DOHH2 (cell line): ENCODE results near the gene BLTP3A.

Experiments
- H3F3A ChIP-seq: fragments of 200-600 bp; sonication (generic), shearing (Covaris generic); 2 replicates; pipeline ENCODE4 v1.6.0; 2016; ENCODE audit warnings: antibody characterized with exemption, mild to moderate bottlenecking; ENCODE audit not compliant: control insufficient read depth, insufficient read depth
- H3K27ac ChIP-seq: fragments of 200-600 bp; sonication (generic); 2 replicates; pipeline ENCODE4 v1.5.1; 2014; ENCODE audit warnings: low read depth, mild to moderate bottlenecking, low read length, moderate library complexity
- H3K27me3 ChIP-seq: fragments of 200-600 bp; sonication (generic); 2 replicates; pipeline ENCODE4 v1.6.1; 2014; ENCODE audit warnings: mild to moderate bottlenecking, low read length, mixed read lengths; ENCODE audit not compliant: control insufficient read depth
- H3K36me3 ChIP-seq: fragments of 200-600 bp; sonication (generic); 2 replicates; pipeline ENCODE4 v1.6.1; 2014; ENCODE audit warnings: mild to moderate bottlenecking, low read length, moderate library complexity, mixed read lengths; ENCODE audit not compliant: control insufficient read depth
- H3K4me1 ChIP-seq: fragments of 200-600 bp; sonication (generic); 2 replicates; pipeline ENCODE4 v1.6.1; 2014; ENCODE audit warnings: mild to moderate bottlenecking, low read length, mixed read lengths; ENCODE audit not compliant: control insufficient read depth
- H3K4me2 ChIP-seq: fragments of 200-600 bp; sonication (generic); 2 replicates; pipeline ENCODE4 v1.6.0; 2014; ENCODE audit warnings: mild to moderate bottlenecking, low read length, moderate library complexity
- H3K4me3 ChIP-seq: fragments of 200-600 bp; sonication (generic); 2 replicates; pipeline ENCODE4 v1.5.1; 2014; ENCODE audit warnings: mild to moderate bottlenecking, low read length, mixed read lengths
- H3K79me2 ChIP-seq: fragments of 200-600 bp; sonication (generic); 2 replicates; pipeline ENCODE4 v1.6.1; 2014; ENCODE audit warnings: mild to moderate bottlenecking, low read length, mixed read lengths; ENCODE audit not compliant: control insufficient read depth
- H3K9me2 ChIP-seq: fragments of 200-600 bp; sonication (generic); replicated peaks from 2 replicates; pipeline ENCODE4 v1.6.1; 2014; ENCODE audit warnings: mild to moderate bottlenecking, low read length, mixed read lengths; ENCODE audit not compliant: control insufficient read depth
- H3K9me3 ChIP-seq: fragments of 200-600 bp; sonication (generic); 2 replicates; pipeline ENCODE4 v1.6.1; 2014; ENCODE audit warnings: antibody characterized with exemption, low read length, mixed read lengths; ENCODE audit not compliant: control insufficient read depth, insufficient read depth
- H4K20me1 ChIP-seq: fragments of 200-600 bp; sonication (generic); 2 replicates; pipeline ENCODE4 v1.6.0; 2014; ENCODE audit warnings: low read depth, mild to moderate bottlenecking, antibody characterized with exemption, low read length, moderate library complexity; ENCODE audit not compliant: control insufficient read depth, insufficient read depth
- CTCF ChIP-seq: fragments of 200-600 bp; sonication (generic); IDR thresholded peaks from one replicate; pipeline ENCODE4 v1.5.1; 2014; ENCODE audit warnings: antibody characterized with exemption, mild to moderate bottlenecking, low read depth, low read length; ENCODE audit not compliant: poor library complexity, severe bottlenecking
- EZH2phosphoT487 ChIP-seq: fragments of 200-600 bp; sonication (generic); IDR thresholded peaks from 2 replicates; pipeline ENCODE4 v1.6.1; 2017; ENCODE audit warnings: borderline replicate concordance, mild to moderate bottlenecking, antibody characterized with exemption, low read length, moderate library complexity, mixed read lengths

Gene BLTP3A

GRCh38 chr6:34810017-34810882 lies 18.4 kb downstream of the BLTP3A start:
- Histone ChIP-seq H3K4me3 (no peak overlapping the region), H3K9me2 (no peaks in the 10 kb centered on the region), H3K36me3 (no peaks in the 10 kb centered on the region), H3K4me1 (peaks cover 4% of the 10 kb centered on the region; the same call in 1 of the 2 replicates), H4K20me1 (0 out of 2 replicates have a peak, but pooled peaks cover 3% of the 10 kb centered on the region), H3K9me3 (no peaks in the 10 kb centered on the region), H3K79me2 (peaks cover 74% of the 10 kb centered on the region), H3F3A (no peaks in the 10 kb centered on the region), H3K27me3 (no peaks in the 10 kb centered on the region), H3K4me2 (no peak overlapping the region), H3K27ac (no peak overlapping the region)
- TF ChIP-seq CTCF (no peak), EZH2phosphoT487 (no peak)

- no peak overlapping the region for H3K4me3 ChIP-seq
- no peak overlapping the region for H3K4me2 ChIP-seq
- TF ChIP-seq CTCF (no peak), EZH2phosphoT487 (no peak)
- H3K9me3 ChIP-seq: no peaks in the 10 kb centered on the region
- H3K79me2 ChIP-seq: peaks cover 76% of the 10 kb centered on the region
- no peaks in the 10 kb centered on the region for H3K27me3 ChIP-seq
- H4K20me1 ChIP-seq: 0 out of 2 replicates have a peak, but pooled peaks cover 3% of the 10 kb centered on the region
- H3K36me3 ChIP-seq: no peaks in the 10 kb centered on the region
- no peak overlapping the region for H3K27ac ChIP-seq
- no peaks in the 10 kb centered on the region for H3K9me2 ChIP-seq
- no peaks in the 10 kb centered on the region for H3F3A ChIP-seq
- peaks cover 10% of the 10 kb centered on the region for H3K4me1 ChIP-seq
Observed at GRCh38 chr6:34810936-34811632, 19.2 kb downstream of the BLTP3A start.

- Histone ChIP-seq H3K4me2 (no peak overlapping the region), H3K79me2 (peaks cover 79% of the 10 kb centered on the region), H3F3A (no peaks in the 10 kb centered on the region), H3K4me3 (no peak overlapping the region), H3K9me3 (no peaks in the 10 kb centered on the region), H3K9me2 (no peaks in the 10 kb centered on the region), H3K27ac (no peak overlapping the region), H3K4me1 (peaks cover 23% of the 10 kb centered on the region), H4K20me1 (0 out of 2 replicates have a peak, but pooled peaks cover 3% of the 10 kb centered on the region), H3K36me3 (no peaks in the 10 kb centered on the region), H3K27me3 (no peaks in the 10 kb centered on the region)
- no peak for TF ChIP-seq EZH2phosphoT487
- no peak for TF ChIP-seq CTCF
Observed at GRCh38 chr6:34813028-34813713, 21.3 kb downstream of the BLTP3A start.
